Activated gamma-delta T cell treated with Interleukin-2 at 50 U/mL for 16 hours (primary cell): ENCODE measurements around the gene CUBN.

ENCODE experiments used
- DNase-seq: peaks from one replicate; pipeline ENCODE4 v3.0.0-alpha.2; 2020

The CUBN gene

DNA sequence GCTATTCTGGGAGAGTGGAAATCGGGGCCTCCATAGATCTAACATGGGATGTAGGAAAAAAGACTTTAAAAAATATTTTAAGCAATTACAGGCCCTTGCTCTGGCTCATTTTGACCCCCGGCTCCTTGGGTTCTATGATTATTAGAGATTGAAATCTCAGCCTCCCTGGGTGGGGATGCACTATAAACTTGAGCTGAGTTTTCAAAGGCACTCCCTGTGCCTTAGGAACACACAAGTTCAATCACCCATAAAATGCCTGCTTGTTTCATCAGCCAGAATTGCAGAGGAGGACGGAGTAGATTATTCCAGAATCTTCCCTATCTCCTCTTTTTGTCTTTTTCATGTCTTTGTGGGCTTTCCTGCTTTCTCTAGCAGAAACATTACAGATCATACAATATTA, 145.4 kb downstream of the CUBN start:
- no peak for DNase-seq

DNA sequence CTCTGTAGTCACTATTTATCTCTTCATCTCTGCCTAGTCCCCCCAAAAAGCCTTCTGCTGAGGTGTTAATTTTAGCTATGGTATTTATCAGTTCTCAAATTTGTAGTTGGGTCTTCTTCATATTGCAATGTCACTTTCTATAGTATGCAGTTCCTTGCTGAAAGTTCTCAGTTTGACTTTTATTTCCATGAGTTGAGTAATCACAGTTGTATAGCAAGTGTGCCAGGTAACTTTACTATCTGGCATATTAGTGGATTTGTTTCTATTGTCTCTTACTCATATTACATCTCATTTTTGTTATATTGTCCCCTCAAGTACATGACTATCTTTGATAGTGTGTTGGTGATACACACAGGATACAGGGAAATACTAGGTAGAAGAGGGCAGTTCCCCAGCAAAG, 152.8 kb downstream of the CUBN start:
- no peak for DNase-seq

DNA sequence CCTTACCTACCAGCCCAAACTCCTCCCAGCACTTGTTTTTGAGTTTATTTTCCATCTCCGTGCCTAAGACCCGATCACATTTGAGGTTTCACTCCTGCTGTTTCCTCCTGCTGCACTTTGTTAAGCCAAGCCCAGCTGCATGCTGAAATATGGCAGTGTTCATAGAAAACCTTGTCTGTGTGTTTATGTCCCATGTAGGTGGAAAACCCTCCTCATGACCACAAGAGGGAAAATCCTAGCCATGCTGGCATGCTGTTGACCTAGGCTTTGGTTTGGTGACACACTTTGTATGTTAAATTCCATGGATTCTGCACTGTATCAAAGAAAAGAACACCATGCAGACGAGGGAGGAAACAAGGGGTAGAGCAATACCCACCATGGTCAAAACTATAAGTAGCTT, 154.4 kb downstream of the CUBN start:
- no peak for DNase-seq

DNA sequence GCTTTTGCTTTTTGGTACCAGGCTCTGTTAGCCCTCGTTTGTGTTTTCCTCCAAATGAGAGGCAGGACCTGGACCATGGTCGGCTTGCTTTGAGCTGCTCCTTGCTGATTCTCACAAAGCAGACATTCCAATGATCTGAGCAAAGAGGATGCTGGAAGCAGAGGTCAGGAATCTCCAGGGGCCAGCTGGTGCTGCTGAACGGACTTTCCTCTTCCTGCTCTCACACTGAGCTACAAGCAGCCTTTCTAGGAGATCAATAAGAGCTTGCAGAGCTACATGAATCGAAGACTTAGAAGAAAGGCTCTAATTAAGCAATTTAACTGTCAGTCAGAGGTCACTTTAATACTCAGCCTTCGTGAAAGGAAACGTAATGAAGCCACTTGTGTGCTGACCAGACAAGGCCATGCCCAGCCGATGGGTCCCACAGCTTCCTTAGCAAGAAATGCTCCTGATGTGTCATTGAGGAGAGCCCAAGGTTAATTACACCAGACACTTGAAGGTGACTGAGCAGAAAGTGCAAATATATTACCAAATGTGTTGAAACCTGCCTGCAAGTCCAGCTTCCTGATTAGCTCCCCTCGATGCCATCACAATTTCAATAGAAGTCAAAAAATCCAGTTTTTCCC, 161.1 kb downstream of the CUBN start:
- no peak for DNase-seq

DNA sequence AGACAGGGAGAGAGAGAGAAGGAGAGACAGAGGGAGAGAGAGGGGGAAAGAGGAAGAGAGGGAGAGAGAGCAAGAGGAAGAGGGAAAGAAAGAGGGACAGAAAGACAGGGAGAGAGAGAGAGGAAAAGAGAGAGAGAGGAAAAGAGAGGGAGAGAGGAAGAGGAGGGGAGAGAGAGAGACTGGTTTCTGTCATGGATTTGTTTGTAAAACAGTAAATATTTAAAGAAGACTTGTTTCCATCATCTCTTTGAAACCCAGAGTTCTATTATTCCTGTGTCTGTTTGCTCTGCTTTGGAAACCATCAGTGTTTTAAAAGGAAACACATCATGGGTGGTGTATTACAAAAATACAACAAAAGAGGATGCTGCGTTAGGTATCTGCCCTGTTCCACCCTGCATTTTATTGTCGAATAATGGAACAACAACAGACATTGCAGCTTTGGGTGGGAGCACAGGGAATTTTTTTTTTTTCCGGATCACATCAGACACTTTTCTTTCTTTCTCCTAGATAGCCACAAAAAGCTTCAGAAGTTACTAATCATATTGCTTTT, 161.7 kb downstream of the CUBN start:
- DNase-seq: no peak

DNA sequence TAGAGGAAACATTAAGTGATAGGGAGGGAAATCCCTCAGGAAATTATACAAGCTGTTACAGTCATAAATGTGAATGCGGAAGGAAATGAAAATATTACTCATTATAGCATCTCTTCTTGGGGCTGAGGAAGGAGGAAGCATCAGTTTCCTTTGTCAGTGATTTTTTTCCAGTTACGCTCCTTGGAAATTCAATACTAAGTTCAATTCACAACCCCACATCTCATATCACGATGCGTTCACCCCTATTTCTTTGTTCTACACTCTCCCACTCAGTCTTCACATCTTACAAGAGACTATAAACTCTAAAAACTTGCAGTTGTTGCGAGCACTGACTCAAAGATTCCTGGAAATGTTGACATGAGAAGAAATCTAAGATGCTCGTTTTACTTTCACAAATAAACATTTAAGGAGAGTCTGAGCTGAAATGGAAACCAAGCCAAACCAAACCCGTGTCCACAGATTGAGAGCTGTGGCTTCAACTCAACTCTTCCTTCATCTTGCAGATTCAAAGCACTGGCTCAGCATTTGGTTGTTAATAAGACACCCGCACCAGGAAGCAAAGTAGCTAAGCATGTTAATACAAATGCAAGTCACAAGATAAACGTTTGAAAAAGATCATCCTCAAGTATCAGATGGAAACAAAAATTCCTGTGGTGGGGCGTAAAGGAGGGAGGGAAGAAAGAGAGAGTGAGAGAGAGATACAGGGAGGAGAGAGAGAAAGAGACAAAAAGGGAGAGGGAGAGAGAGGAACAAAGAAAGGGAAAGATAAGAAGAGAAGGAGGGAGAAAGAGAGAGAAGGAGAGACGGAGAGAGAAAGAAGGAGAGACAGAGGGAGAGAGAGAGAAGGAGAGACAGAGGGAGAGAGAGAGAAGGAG, 162.4 kb downstream of the CUBN start:
- DNase-seq: no peak

DNA sequence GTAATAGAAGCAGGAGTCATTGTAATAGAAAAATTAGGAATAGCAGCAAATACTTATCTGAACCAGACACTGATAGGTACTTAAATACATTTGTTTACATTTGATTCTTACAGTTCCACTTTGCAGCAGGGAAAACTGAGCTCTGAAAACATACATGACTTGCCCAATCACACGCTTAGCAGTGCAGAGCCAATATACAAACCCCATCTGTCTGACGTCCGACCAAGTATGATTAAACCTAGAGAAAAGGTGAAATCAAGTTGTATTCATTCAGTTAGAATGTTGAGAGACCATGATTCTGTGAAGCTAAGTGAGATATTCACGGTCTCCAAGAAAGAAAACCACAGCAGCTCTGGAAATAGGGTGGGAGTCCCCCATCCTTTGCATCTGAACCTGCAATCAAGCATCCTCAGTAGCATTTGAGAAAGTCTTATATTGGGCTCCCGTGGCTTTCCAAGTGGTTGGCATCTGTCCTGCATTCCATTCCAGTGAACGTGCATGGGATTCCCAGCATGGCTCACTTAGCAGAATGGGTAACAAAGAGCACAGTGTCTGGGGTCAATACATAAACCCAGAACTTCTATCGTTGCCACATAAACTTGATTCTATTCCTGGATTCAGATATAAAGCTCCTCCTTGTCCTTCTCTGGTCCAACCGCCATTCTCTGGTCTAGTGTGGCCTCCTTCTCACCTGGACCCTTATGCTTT, 163.7 kb downstream of the CUBN start:
- no peak for DNase-seq

DNA sequence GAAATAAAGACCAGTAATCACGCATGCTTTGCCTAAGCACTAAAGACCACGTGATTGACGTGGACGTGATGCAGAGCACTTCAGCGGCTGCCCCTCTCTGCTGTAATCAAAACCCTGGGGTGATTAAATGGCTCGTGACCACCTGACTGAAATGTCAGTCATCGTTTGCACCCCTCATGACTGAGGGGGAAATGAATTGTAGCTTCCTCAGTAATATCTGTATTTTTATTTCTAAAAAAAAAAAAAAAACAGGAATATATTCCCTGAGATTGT, 164.3 kb downstream of the CUBN start:
- no peak for DNase-seq

DNA sequence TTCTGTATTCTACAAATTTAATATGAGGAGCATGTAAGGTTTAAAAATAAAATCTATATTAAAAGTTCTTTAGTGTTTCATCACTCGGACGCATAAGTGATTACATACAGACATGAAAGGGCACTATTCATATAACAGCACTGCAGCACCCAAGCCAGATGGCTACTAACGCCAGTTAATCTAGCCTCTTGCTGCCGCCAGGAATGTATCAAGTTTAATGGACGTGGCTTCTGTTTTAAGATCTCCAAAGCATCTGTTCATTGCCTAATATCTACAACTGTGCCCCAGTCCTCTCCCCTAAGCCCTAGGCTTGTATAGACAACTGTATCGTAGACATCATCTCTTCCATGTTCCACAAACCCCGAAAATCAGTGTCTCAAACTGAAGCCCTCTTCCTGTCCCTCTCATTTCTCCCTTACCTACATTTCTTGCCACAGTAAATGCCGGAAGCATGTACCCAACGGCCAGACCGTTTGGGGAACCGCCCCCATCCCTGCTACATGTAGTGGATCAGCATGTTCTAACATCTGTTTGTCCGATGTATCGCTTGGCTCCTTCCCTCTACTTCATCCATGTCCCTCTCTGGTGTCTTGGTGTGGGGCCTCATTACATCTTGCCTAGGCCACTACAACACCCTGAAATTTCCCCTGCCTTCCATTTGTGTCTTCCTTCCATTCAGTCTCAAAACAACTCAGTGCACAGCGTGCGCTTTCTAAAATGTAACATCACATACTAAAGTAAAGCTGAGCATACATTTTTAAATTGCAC, 164.9 kb downstream of the CUBN start:
- DNase-seq: no peak

DNA sequence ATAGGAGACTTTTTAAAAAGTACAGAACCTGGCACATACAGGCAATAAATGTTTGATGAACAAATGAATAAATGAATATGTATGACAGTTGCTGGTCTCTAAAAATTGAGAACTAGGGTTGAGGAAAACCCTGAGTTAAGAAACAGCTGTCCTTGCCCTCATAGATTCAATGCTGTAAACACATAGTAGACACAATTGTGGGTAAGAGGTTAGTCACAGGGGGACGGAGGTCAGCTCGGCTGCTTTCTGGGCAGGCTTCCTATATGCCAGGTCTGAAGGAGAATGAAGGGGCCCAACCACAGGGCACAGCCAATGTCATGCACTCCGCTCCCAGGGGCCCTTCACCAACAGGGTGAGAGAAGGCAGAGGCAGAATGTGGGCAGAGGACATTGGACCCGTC, 169.1 kb downstream of the CUBN start:
- no peak for DNase-seq

DNA sequence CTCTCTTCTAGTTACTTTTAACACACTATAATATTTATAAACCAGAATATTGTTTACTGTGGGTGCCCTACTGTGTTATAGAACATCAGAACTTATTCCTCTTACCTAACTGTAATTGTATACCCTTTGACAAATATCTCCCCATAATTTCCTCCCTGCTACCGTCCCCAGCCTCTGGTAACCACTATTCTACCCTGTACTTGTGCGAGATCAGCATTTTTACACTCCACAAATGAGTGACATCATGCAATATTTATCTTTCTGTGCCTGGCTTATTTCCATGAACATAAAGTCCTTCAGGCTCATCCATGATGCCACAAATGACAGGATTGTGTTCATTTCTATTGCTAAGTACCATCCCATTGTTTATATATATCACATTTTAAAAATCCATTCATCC, 172.6 kb downstream of the CUBN start:
- no peak for DNase-seq

DNA sequence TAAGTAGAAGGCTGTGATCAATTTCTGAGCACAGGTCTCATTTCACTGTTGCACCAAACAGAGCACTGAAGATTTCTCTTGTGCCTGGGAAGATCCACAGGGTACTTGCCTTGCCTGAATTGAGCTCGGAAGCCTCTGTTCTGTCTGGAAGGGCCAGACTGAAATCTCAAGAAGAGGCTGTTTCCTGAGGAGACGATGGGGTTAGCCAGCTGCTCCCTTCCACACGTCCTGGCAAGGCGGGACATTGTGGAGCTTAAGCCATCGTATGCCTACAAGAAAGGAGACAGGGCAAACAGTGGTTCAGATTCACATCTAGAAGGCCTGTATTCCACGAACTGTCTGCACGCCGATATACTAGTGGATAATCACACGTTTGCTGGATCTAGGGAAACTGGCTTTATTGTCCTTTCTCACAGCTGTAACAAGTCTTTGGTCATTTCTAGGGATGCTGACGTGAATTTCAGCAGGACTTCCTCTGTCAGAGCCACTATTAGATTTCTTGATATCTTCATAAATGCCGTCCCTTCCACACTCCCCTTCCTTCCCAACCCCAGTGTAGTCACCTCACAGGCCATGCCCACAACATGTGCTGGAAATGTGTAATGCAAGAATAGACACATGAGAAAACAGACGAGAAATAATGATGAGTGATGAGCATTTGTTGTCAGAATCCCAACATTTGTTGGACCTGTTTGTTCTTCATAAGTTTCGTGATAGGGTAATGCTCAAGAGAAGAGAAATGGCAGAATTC, 175.2 kb downstream of the CUBN start:
- no peak for DNase-seq

DNA sequence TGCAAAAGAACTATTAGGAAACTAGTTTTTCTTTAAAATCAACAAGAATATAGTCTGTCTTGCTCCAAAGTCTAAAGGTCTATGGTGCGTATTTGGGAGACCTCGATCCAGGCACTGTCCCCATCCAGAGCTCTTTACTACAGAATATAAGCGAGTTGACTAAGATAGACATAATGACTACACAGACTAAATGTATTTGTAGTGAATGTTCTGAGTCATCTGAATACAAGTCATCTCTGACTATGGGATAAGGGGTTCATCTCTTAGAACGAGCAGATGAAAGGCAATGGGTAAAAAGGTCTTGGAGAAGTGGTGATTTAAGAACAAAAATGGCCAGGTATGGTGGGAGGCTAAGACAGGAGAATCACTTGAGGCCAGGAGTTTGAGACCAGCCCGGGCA, 176.3 kb downstream of the CUBN start:
- DNase-seq: no peak

DNA sequence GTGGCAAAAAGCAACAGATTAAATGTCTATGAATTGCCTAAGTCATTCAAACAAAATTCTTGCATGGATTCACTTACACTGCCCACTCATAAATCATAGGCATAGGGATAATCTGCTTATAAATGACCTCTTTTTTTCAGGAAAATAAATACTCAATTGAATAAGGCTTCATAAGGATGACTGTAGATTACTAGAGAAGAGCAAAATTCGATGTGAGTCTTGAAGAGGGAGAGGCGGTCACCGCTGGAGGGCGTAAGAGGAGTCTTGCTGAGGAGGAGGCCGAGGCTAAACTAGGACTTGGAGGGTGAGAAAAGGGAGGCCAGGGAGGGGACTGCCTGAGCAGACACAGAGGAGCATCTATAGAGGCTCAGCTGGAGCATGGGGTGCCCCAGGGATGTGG, 177.0 kb downstream of the CUBN start:
- DNase-seq: no peak

DNA sequence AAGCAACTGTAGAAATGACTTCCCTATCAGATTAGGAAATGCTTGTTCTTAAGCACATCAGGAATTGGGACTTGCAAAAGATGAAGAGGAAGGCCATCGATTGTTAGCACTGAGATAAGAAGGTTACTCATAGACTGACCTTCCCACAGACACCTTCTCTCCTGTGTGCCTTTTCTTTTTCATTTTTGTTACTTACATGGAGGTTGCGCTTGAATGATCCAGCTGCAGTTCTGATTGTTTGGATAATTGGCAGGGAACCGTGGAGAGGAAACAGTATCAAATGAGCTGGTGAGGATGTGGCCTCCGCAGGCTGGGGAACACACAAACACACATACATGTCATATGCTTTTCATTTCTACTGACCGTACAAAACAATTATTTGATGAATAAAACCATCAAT, 177.5 kb downstream of the CUBN start:
- DNase-seq: no peak

DNA sequence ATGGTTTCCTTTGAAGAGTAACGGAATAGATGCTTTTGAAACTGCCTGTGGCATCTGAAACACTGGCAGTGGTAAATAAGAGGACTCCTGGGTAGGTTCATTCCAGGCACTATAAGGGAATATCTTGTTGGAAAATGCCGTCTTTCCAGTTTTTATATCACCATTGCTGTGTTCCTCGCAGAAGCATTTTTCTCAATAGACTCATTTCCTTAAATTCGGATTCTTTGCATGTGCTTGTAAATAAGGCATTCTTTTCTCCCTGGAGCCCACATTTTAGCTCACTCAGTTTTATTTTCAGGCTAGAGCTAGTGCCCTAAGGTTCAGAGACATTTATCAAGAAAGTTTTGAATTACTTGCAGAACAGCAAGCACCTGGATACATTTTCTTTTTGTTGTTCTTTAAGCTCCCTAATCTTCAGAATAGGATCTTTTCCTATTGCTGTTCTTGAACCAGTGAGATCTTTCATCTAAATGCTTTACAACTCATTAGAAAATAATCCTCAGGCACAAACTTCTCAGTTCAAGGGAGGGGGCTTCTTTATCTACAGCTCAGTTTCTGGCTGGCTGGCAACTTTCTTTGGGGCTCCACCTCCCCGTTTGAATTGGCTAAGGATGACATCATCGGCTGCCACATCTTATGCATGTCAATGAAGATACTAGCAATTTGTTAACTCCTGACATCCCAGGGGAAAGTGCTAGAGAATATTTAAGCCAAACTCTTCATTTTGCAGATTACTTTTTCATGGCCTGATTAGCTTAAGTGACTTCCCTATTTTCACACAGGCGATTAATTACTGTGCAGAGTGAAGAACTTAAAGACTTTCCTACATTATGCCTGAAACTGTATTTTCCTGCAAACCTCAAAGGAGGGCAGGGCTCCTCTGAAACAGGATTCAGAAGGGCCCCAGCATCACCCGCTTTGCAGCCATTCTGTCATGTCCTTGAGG, 178.7 kb downstream of the CUBN start:
- DNase-seq: no peak

DNA sequence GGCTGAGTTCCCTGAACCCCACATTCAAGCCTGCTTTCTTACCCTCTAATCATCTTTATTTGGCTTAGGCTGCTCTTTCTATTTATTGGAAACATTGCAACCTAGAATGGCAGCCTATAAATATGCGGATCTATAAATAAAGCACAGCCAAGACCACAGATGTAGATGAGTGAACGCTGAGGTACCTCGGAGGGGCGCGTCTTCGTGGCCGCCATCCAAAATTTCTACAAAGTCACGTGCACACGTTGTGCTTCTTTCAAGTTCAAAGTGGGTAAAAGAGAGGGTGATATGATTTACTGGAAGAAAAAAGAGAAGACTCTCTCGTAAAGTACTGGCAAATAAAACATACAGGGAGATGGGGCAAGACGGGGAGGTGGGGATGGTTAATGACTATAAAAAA, 179.8 kb downstream of the CUBN start:
- no peak for DNase-seq

DNA sequence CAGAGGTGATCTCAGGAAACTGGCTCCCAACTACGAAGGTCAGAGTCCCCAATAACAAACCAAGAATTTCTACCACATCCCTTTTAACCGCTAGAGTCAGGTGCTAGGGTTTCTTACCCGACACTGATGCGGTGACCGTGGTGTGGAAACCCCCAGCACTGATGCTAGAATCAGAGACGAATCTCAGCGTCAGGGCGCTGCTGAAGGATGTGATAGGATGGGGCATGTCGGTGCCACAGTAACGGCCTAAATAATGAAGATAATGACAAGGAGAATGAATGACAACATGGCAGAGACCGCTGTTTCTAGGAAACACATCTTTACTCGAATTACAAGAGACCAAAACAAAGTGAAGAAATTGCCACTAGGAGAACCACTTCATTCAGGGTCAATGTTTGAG, 181.2 kb downstream of the CUBN start:
- peak; percentile 19 for DNase-seq

DNA sequence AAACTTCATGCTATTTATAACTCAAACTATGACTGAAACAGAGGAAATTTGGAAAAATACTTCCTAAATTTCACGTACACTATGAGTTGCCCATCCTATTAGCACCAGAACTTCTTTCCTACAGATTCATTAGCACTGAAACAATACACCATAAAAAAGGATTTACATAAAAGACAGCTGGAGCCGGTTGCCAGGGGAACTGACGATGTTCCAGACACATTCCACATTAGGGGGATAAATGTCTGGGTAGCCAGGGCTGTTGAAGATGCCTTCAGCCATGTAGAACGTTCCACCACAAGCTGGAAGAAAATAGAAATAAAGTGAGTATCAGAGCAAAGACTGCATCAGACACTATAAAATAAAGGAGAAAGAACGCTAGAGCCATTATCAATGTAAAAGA, 182.5 kb downstream of the CUBN start:
- DNase-seq: no peak

DNA sequence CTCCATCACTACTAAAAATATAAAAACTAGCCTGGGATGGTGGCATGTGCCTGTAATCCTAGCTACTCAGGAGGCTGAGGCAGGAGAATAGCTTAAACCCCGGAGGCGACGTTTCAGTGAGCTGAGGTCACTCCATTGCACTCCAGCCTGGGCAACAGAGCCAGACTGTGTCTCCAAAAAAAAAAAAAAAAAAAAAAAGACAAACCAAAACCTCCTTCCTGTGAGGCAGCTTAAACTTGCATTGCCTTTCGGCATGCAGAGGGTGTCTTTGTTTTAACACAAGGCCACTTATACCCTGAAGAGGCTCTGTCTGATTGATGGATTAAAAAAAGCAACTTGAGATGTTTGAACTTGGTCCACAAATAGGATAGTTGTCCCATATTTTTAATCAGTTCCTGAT, 184.0 kb downstream of the CUBN start:
- DNase-seq: no peak

DNA sequence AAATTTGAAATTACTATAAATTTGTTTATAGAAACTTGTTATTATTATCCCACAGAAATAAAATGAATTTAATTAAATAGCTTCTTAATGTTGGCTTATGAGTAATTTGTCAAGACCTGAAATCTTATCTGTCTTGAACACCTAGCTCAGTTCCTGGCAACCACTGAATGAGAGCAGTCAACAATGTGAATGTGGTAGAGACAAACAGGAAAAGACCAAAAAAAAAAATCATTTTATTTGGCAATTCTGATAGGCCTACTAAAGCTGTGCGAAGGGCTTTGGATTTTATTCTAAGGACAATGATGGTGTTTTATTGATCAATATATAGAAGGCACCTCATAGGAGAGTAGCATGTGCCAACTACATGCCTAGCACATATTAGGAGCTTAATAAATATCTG, 184.6 kb downstream of the CUBN start:
- no peak for DNase-seq
